GM23248 (cell line): ENCODE data around the gene TNP1.

Experiments
- EZH2 ChIP-seq: fragments of 200-600 bp; sonication (generic); IDR thresholded peaks from 2 replicates; pipeline ENCODE4 v1.6.1; 2018; ENCODE audit warnings: antibody characterized with exemption, mild to moderate bottlenecking; ENCODE audit not compliant: insufficient read depth, poor library complexity, severe bottlenecking
- EZH2phosphoT487 ChIP-seq: fragments of 200-600 bp; sonication (generic); IDR thresholded peaks from 2 replicates; pipeline ENCODE4 v1.6.1; 2018; ENCODE audit warnings: antibody characterized with exemption, moderate library complexity, mild to moderate bottlenecking, low read depth; ENCODE audit not compliant: insufficient read depth

GRCh38 chr2:216857131-216857550, 2.7 kb downstream of the TNP1 start:
- TF ChIP-seq EZH2phosphoT487 (no peak), EZH2 (no peak)
